Measurements from ENCODE around the gene NR1H2.

Gene NR1H2

GRCh38 chr19:50361290-50362029 lies 14.8 kb upstream of the NR1H2 start:
- H3K4me1 ChIP-seq (ENCODE audit: control insufficient read depth, insufficient read depth, low read length), result no peaks in the 10 kb centered on the region
- H3K27me3 ChIP-seq (ENCODE audit: control insufficient read depth, insufficient read depth, low read length, poor library complexity, severe bottlenecking), result no peaks in the 10 kb centered on the region
- no peaks in the 10 kb centered on the region for H3K36me3 ChIP-seq (ENCODE audit: control insufficient read depth, insufficient read depth, low read length)
- no peaks in the 10 kb centered on the region for H3K9me3 ChIP-seq (ENCODE audit: control insufficient read depth, low read length)
- no peak overlapping the region for H3K27ac ChIP-seq (ENCODE audit: insufficient read depth, low read depth, low read length, poor library complexity, severe bottlenecking)
- no peak overlapping the region for H3K4me3 ChIP-seq (ENCODE audit: insufficient read depth, low read depth, low read length)
- 81% methylated on average over 6 of the region's 7 CpGs for WGBS, 2 experiments

- H3K27me3 ChIP-seq (ENCODE audit: control insufficient read depth, insufficient read depth, low read length, poor library complexity, severe bottlenecking), result no peaks in the 10 kb centered on the region
- no peaks in the 10 kb centered on the region for H3K9me3 ChIP-seq (ENCODE audit: control insufficient read depth, low read length)
- no peak overlapping the region for H3K4me3 ChIP-seq (ENCODE audit: insufficient read depth, low read depth, low read length)
- WGBS, 2 experiments, result 90 to 92% methylated on average over 6 to 7 of the region's 7 CpGs
- no peaks in the 10 kb centered on the region for H3K4me1 ChIP-seq (ENCODE audit: control insufficient read depth, insufficient read depth, low read length)
- H3K36me3 ChIP-seq (ENCODE audit: control insufficient read depth, insufficient read depth, low read length), result no peaks in the 10 kb centered on the region
- H3K27ac ChIP-seq (ENCODE audit: insufficient read depth, low read depth, low read length, poor library complexity, severe bottlenecking), result no peak overlapping the region
These were observed 14.2 kb upstream of the NR1H2 start for GRCh38 chr19:50362030-50362412.

- H3K27ac ChIP-seq (ENCODE audit: insufficient read depth, low read depth, low read length, poor library complexity, severe bottlenecking), result no peak overlapping the region
- H3K4me1 ChIP-seq (ENCODE audit: control insufficient read depth, insufficient read depth, low read length), result no peaks in the 10 kb centered on the region
- 74 to 81% methylated on average over 9 to 11 of the region's 11 CpGs for whole genome bisulfite sequencing, 2 experiments
These were observed 13.4 kb upstream of the NR1H2 start for GRCh38 chr19:50362656-50363424.

GRCh38 chr19:50365434-50366306 lies 10.6 kb upstream of the NR1H2 start, which contains the start of gene NAPSA:
TSS of gene NAPSA (minus strand) at chr19:50365639. CDS start at chr19:50365621, 18 bp downstream.
- H3K27me3 ChIP-seq (ENCODE audit: control insufficient read depth, insufficient read depth, low read length, poor library complexity, severe bottlenecking), result no peaks in the 10 kb centered on the region
- H3K27ac ChIP-seq (ENCODE audit: insufficient read depth, low read depth, low read length, poor library complexity, severe bottlenecking), result no peak within 1 kb of the TSS
- H3K9me3 ChIP-seq (ENCODE audit: control insufficient read depth, low read length), result no peaks in the 10 kb centered on the region
- H3K4me1 ChIP-seq (ENCODE audit: control insufficient read depth, insufficient read depth, low read length), result no peaks in the 10 kb centered on the region
- no peaks in the 10 kb centered on the region for H3K36me3 ChIP-seq (ENCODE audit: control insufficient read depth, insufficient read depth, low read length)
- 83 to 87% methylated on average over 11 of the region's 11 CpGs for WGBS, 2 experiments
- no peak within 1 kb of the TSS for H3K4me3 ChIP-seq (ENCODE audit: insufficient read depth, low read depth, low read length)

More at GRCh38 chr19:50362656-50363424, 13.4 kb upstream of the NR1H2 start:
- no peaks in the 10 kb centered on the region for H3K27me3 ChIP-seq (ENCODE audit: control insufficient read depth, insufficient read depth, low read length, poor library complexity, severe bottlenecking)
- H3K36me3 ChIP-seq (ENCODE audit: control insufficient read depth, insufficient read depth, low read length), result no peaks in the 10 kb centered on the region
- H3K4me3 ChIP-seq (ENCODE audit: insufficient read depth, low read depth, low read length), result no peak overlapping the region
- H3K9me3 ChIP-seq (ENCODE audit: control insufficient read depth, low read length), result no peaks in the 10 kb centered on the region

GRCh38 chr19:50368649-50369570 lies 7.3 kb upstream of the NR1H2 start:
- H3K36me3 ChIP-seq (ENCODE audit: control insufficient read depth, insufficient read depth, low read length), result no peaks in the 10 kb centered on the region
- peak overlapping the region; percentile 33 for H3K4me3 ChIP-seq (ENCODE audit: insufficient read depth, low read depth, low read length)
- 42 to 43% methylated on average over 34 of the region's 34 CpGs for WGBS, 2 experiments
- peaks cover 6% of the 10 kb centered on the region for H3K27me3 ChIP-seq (ENCODE audit: control insufficient read depth, insufficient read depth, low read length, poor library complexity, severe bottlenecking)
- H3K9me3 ChIP-seq (ENCODE audit: control insufficient read depth, low read length), result no peaks in the 10 kb centered on the region
- no peaks in the 10 kb centered on the region for H3K4me1 ChIP-seq (ENCODE audit: control insufficient read depth, insufficient read depth, low read length)
- no peak overlapping the region for H3K27ac ChIP-seq (ENCODE audit: insufficient read depth, low read depth, low read length, poor library complexity, severe bottlenecking)

GRCh38 chr19:50371914-50372475 lies 4.3 kb upstream of the NR1H2 start:
- Histone ChIP-seq H3K4me3 (ENCODE audit: insufficient read depth, low read depth, low read length) (no peak overlapping the region), H3K27ac (ENCODE audit: insufficient read depth, low read depth, low read length, poor library complexity, severe bottlenecking) (no peak overlapping the region), H3K36me3 (ENCODE audit: control insufficient read depth, insufficient read depth, low read length) (no peaks in the 10 kb centered on the region), H3K9me3 (ENCODE audit: control insufficient read depth, low read length) (no peaks in the 10 kb centered on the region), H3K27me3 (ENCODE audit: control insufficient read depth, insufficient read depth, low read length, poor library complexity, severe bottlenecking) (peaks cover 11% of the 10 kb centered on the region), H3K4me1 (ENCODE audit: control insufficient read depth, insufficient read depth, low read length) (no peaks in the 10 kb centered on the region)
- 85 to 87% methylated on average over 9 to 10 of the region's 10 CpGs for whole genome bisulfite sequencing, 2 experiments

GRCh38 chr19:50377051-50377461 lies 799 bp downstream of the NR1H2 start:
- Histone ChIP-seq H3K27ac (ENCODE audit: insufficient read depth, low read depth, low read length, poor library complexity, severe bottlenecking) (no peak overlapping the region), H3K4me3 (ENCODE audit: insufficient read depth, low read depth, low read length) (peak overlapping the region; percentile 12)
- WGBS, 2 experiments, result 54% methylated on average over 7 of the region's 7 CpGs

GRCh38 chr19:50377517-50377916 lies 1.3 kb downstream of the NR1H2 start:
- no peaks in the 10 kb centered on the region for H3K4me1 ChIP-seq (ENCODE audit: control insufficient read depth, insufficient read depth, low read length)
- H3K9me3 ChIP-seq (ENCODE audit: control insufficient read depth, low read length), result no peaks in the 10 kb centered on the region
- H3K4me3 ChIP-seq (ENCODE audit: insufficient read depth, low read depth, low read length), result no peak overlapping the region
- H3K27me3 ChIP-seq (ENCODE audit: control insufficient read depth, insufficient read depth, low read length, poor library complexity, severe bottlenecking), result peaks cover 9% of the 10 kb centered on the region
- no peak overlapping the region for H3K27ac ChIP-seq (ENCODE audit: insufficient read depth, low read depth, low read length, poor library complexity, severe bottlenecking)
- WGBS, 2 experiments, result 94 to 95% methylated on average over 9 of the region's 9 CpGs
- peaks cover 29% of the 10 kb centered on the region for H3K36me3 ChIP-seq (ENCODE audit: control insufficient read depth, insufficient read depth, low read length)

More at GRCh38 chr19:50377051-50377461, 799 bp downstream of the NR1H2 start:
- Histone ChIP-seq H3K4me1 (ENCODE audit: control insufficient read depth, insufficient read depth, low read length) (no peaks in the 10 kb centered on the region), H3K36me3 (ENCODE audit: control insufficient read depth, insufficient read depth, low read length) (peaks cover 29% of the 10 kb centered on the region), H3K9me3 (ENCODE audit: control insufficient read depth, low read length) (no peaks in the 10 kb centered on the region), H3K27me3 (ENCODE audit: control insufficient read depth, insufficient read depth, low read length, poor library complexity, severe bottlenecking) (peaks cover 11% of the 10 kb centered on the region)
